ENCODE results near the gene CLEC4E.

Gene CLEC4E

GRCh38 chr12:8559676-8560075 is 19.0 kb upstream of the CLEC4E start:
- TF ChIP-seq SIN3A (IDR thresholded peaks at IDR 0.05; ENCODE audit: borderline replicate concordance, insufficient read depth, low read length) (no peak), REST (IDR thresholded peaks at IDR 0.05; ENCODE audit: insufficient read depth in 1 of 2, low read depth in 2 of 2, low read length in 2 of 2) (no peak), POLR2AphosphoS5 (IDR thresholded peaks at IDR 0.05; ENCODE audit: low read depth, low read length) (no peak), TAF1 (IDR thresholded peaks at IDR 0.05; ENCODE audit: borderline replicate concordance, insufficient read depth, low read length) (no peak), FOXP2 (optimal IDR thresholded peaks at IDR 0.05; ENCODE audit: borderline replicate concordance, extremely low read depth, extremely low read length, insufficient read depth) (no peak)

- no peak for TF ChIP-seq REST (IDR thresholded peaks at IDR 0.05; ENCODE audit: insufficient read depth in 1 of 2, low read depth in 2 of 2, low read length in 2 of 2)
- no peak for TF ChIP-seq FOXP2 (optimal IDR thresholded peaks at IDR 0.05; ENCODE audit: borderline replicate concordance, extremely low read depth, extremely low read length, insufficient read depth)
- no peak for TF ChIP-seq TAF1 (IDR thresholded peaks at IDR 0.05; ENCODE audit: borderline replicate concordance, insufficient read depth, low read length)
- TF ChIP-seq POLR2AphosphoS5 (IDR thresholded peaks at IDR 0.05; ENCODE audit: low read depth, low read length), result no peak
- no peak for TF ChIP-seq SIN3A (IDR thresholded peaks at IDR 0.05; ENCODE audit: borderline replicate concordance, insufficient read depth, low read length)
Measured at GRCh38 chr12:8556531-8557097, 15.9 kb upstream of the CLEC4E start.

- TF ChIP-seq SIN3A (IDR thresholded peaks at IDR 0.05; ENCODE audit: borderline replicate concordance, insufficient read depth, low read length), result no peak
- no peak for TF ChIP-seq POLR2AphosphoS5 (IDR thresholded peaks at IDR 0.05; ENCODE audit: low read depth, low read length)
- TF ChIP-seq REST (IDR thresholded peaks at IDR 0.05; ENCODE audit: insufficient read depth in 1 of 2, low read depth in 2 of 2, low read length in 2 of 2), result no peak
- TF ChIP-seq FOXP2 (optimal IDR thresholded peaks at IDR 0.05; ENCODE audit: borderline replicate concordance, extremely low read depth, extremely low read length, insufficient read depth), result no peak
- TF ChIP-seq TAF1 (IDR thresholded peaks at IDR 0.05; ENCODE audit: borderline replicate concordance, insufficient read depth, low read length), result no peak
Measured at GRCh38 chr12:8554451-8555195, 13.9 kb upstream of the CLEC4E start.

- TF ChIP-seq POLR2AphosphoS5 (IDR thresholded peaks at IDR 0.05; ENCODE audit: low read depth, low read length), result no peak
- no peak for TF ChIP-seq SIN3A (IDR thresholded peaks at IDR 0.05; ENCODE audit: borderline replicate concordance, insufficient read depth, low read length)
- TF ChIP-seq TAF1 (IDR thresholded peaks at IDR 0.05; ENCODE audit: borderline replicate concordance, insufficient read depth, low read length), result no peak
- no peak for TF ChIP-seq REST (IDR thresholded peaks at IDR 0.05; ENCODE audit: insufficient read depth in 1 of 2, low read depth in 2 of 2, low read length in 2 of 2)
- no peak for TF ChIP-seq FOXP2 (optimal IDR thresholded peaks at IDR 0.05; ENCODE audit: borderline replicate concordance, extremely low read depth, extremely low read length, insufficient read depth)
Measured at GRCh38 chr12:8553088-8553627, 12.5 kb upstream of the CLEC4E start.
